ENCODE measurements around the gene FRRS1L. TPM values are rescaled to one million over a fixed set of nuclear protein-coding genes. Genes with fewer than 3 reads are reported as not detected.

FRRS1L gene, protein sequence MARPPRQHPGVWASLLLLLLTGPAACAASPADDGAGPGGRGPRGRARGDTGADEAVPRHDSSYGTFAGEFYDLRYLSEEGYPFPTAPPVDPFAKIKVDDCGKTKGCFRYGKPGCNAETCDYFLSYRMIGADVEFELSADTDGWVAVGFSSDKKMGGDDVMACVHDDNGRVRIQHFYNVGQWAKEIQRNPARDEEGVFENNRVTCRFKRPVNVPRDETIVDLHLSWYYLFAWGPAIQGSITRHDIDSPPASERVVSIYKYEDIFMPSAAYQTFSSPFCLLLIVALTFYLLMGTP
- 0.91 TPM for polyA plus RNA-seq (2013, experiment 1 of 4)
- 1.9 TPM for polyA plus RNA-seq (2013, experiment 2 of 4)
- 1.6 TPM for polyA plus RNA-seq (2013, experiment 3 of 4)
- polyA plus RNA-seq (2013, experiment 4 of 4): 2.3 TPM

GRCh38 chr9:109166771-109167601 is at the start of gene FRRS1L:
TSS of gene FRRS1L (minus strand) at chr9:109167249. CDS start at chr9:109167138, 111 bp downstream.
- Histone ChIP-seq H3K27ac (ENCODE audit: insufficient read depth, low read depth, low read length, poor library complexity, severe bottlenecking) (peak within 1 kb of the TSS; percentile 16), H3K27me3 (ENCODE audit: control insufficient read depth, insufficient read depth, low read length, poor library complexity, severe bottlenecking) (peaks cover 68% of the 10 kb centered on the region), H3K9me3 (ENCODE audit: control insufficient read depth, low read length) (no peaks in the 10 kb centered on the region), H3K4me3 (ENCODE audit: insufficient read depth, low read depth, low read length) (peak within 1 kb of the TSS; percentile 31), H3K36me3 (ENCODE audit: control insufficient read depth, insufficient read depth, low read length) (no peaks in the 10 kb centered on the region), H3K4me1 (ENCODE audit: control insufficient read depth, insufficient read depth, low read length) (peaks cover 10% of the 10 kb centered on the region)
- 4 to 5% methylated on average over 81 of the region's 86 CpGs for WGBS, 2 experiments

GRCh38 chr9:109214414-109214813 is 47.4 kb upstream of the FRRS1L start:
- WGBS, 2 experiments: 94 to 96% methylated on average over 6 of the region's 6 CpGs
- no peak overlapping the region for H3K27ac ChIP-seq (ENCODE audit: insufficient read depth, low read depth, low read length, poor library complexity, severe bottlenecking)
- H3K4me1 ChIP-seq (ENCODE audit: control insufficient read depth, insufficient read depth, low read length): no peaks in the 10 kb centered on the region
- H3K27me3 ChIP-seq (ENCODE audit: control insufficient read depth, insufficient read depth, low read length, poor library complexity, severe bottlenecking): no peaks in the 10 kb centered on the region
- H3K4me3 ChIP-seq (ENCODE audit: insufficient read depth, low read depth, low read length): no peak overlapping the region
- no peaks in the 10 kb centered on the region for H3K36me3 ChIP-seq (ENCODE audit: control insufficient read depth, insufficient read depth, low read length)
- H3K9me3 ChIP-seq (ENCODE audit: control insufficient read depth, low read length): no peaks in the 10 kb centered on the region

GRCh38 chr9:109213285-109214121 is 46.5 kb upstream of the FRRS1L start:
- Histone ChIP-seq H3K27me3 (ENCODE audit: control insufficient read depth, insufficient read depth, low read length, poor library complexity, severe bottlenecking) (no peaks in the 10 kb centered on the region), H3K27ac (ENCODE audit: insufficient read depth, low read depth, low read length, poor library complexity, severe bottlenecking) (no peak overlapping the region), H3K4me3 (ENCODE audit: insufficient read depth, low read depth, low read length) (no peak overlapping the region), H3K9me3 (ENCODE audit: control insufficient read depth, low read length) (no peaks in the 10 kb centered on the region), H3K36me3 (ENCODE audit: control insufficient read depth, insufficient read depth, low read length) (no peaks in the 10 kb centered on the region), H3K4me1 (ENCODE audit: control insufficient read depth, insufficient read depth, low read length) (no peaks in the 10 kb centered on the region)
- WGBS, 2 experiments: 93 to 94% methylated on average over 11 of the region's 11 CpGs

GRCh38 chr9:109212768-109213167 is 45.7 kb upstream of the FRRS1L start:
- WGBS, 2 experiments: 91 to 94% methylated on average over 4 of the region's 4 CpGs
- no peaks in the 10 kb centered on the region for H3K4me1 ChIP-seq (ENCODE audit: control insufficient read depth, insufficient read depth, low read length)
- H3K4me3 ChIP-seq (ENCODE audit: insufficient read depth, low read depth, low read length): no peak overlapping the region
- no peaks in the 10 kb centered on the region for H3K27me3 ChIP-seq (ENCODE audit: control insufficient read depth, insufficient read depth, low read length, poor library complexity, severe bottlenecking)
- H3K27ac ChIP-seq (ENCODE audit: insufficient read depth, low read depth, low read length, poor library complexity, severe bottlenecking): no peak overlapping the region
- no peaks in the 10 kb centered on the region for H3K9me3 ChIP-seq (ENCODE audit: control insufficient read depth, low read length)
- no peaks in the 10 kb centered on the region for H3K36me3 ChIP-seq (ENCODE audit: control insufficient read depth, insufficient read depth, low read length)

DNA sequence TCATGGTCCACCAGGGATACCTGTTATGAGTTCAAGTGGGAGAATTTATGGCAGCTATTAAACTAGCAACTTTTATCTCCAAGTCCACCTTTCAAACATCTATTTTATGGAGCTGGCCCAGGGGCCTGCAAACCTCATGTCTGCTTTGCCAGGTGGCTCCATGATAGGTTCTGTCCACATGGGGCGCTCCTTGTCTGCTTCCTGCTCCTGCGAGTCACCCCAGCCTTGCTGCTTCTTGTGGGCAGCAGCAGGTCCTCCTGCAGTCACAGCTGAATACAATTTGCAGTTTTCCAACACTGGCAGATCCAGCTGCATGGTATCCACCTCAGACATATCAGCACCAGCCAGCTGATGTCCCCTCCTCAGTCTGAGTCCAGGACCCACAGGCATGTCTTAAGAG is 39.6 kb upstream of the FRRS1L start:
- H3K27ac ChIP-seq (ENCODE audit: insufficient read depth, low read depth, low read length, poor library complexity, severe bottlenecking): no peak overlapping the region
- no peak overlapping the region for H3K4me3 ChIP-seq (ENCODE audit: insufficient read depth, low read depth, low read length)
- WGBS, 2 experiments: 88 to 91% methylated on average over 2 of the region's 2 CpGs
- no peaks in the 10 kb centered on the region for H3K9me3 ChIP-seq (ENCODE audit: control insufficient read depth, low read length)
- no peaks in the 10 kb centered on the region for H3K36me3 ChIP-seq (ENCODE audit: control insufficient read depth, insufficient read depth, low read length)
- no peaks in the 10 kb centered on the region for H3K27me3 ChIP-seq (ENCODE audit: control insufficient read depth, insufficient read depth, low read length, poor library complexity, severe bottlenecking)
- H3K4me1 ChIP-seq (ENCODE audit: control insufficient read depth, insufficient read depth, low read length): no peaks in the 10 kb centered on the region

- no peaks in the 10 kb centered on the region for H3K4me1 ChIP-seq (ENCODE audit: control insufficient read depth, insufficient read depth, low read length)
- H3K27me3 ChIP-seq (ENCODE audit: control insufficient read depth, insufficient read depth, low read length, poor library complexity, severe bottlenecking): no peaks in the 10 kb centered on the region
- 96 to 98% methylated on average over 1 of the region's 1 CpG for WGBS, 2 experiments
- H3K9me3 ChIP-seq (ENCODE audit: control insufficient read depth, low read length): no peaks in the 10 kb centered on the region
- no peak overlapping the region for H3K4me3 ChIP-seq (ENCODE audit: insufficient read depth, low read depth, low read length)
- H3K27ac ChIP-seq (ENCODE audit: insufficient read depth, low read depth, low read length, poor library complexity, severe bottlenecking): no peak overlapping the region
- no peaks in the 10 kb centered on the region for H3K36me3 ChIP-seq (ENCODE audit: control insufficient read depth, insufficient read depth, low read length)
Observed at GRCh38 chr9:109205526-109205925, 38.5 kb upstream of the FRRS1L start.

GRCh38 chr9:109203761-109204360 is 36.8 kb upstream of the FRRS1L start:
- Histone ChIP-seq H3K27me3 (ENCODE audit: control insufficient read depth, insufficient read depth, low read length, poor library complexity, severe bottlenecking) (no peaks in the 10 kb centered on the region), H3K4me3 (ENCODE audit: insufficient read depth, low read depth, low read length) (no peak overlapping the region), H3K36me3 (ENCODE audit: control insufficient read depth, insufficient read depth, low read length) (no peaks in the 10 kb centered on the region), H3K27ac (ENCODE audit: insufficient read depth, low read depth, low read length, poor library complexity, severe bottlenecking) (no peak overlapping the region), H3K4me1 (ENCODE audit: control insufficient read depth, insufficient read depth, low read length) (no peaks in the 10 kb centered on the region), H3K9me3 (ENCODE audit: control insufficient read depth, low read length) (no peaks in the 10 kb centered on the region)
- 86 to 91% methylated on average over 4 of the region's 4 CpGs for WGBS, 2 experiments

- WGBS, 2 experiments: 95% methylated on average over 5 of the region's 5 CpGs
Observed at GRCh38 chr9:109199676-109200075, 32.6 kb upstream of the FRRS1L start.

GRCh38 chr9:109198736-109199382 is 31.8 kb upstream of the FRRS1L start:
- no peaks in the 10 kb centered on the region for H3K9me3 ChIP-seq (ENCODE audit: control insufficient read depth, low read length)
- no peak overlapping the region for H3K27ac ChIP-seq (ENCODE audit: insufficient read depth, low read depth, low read length, poor library complexity, severe bottlenecking)
- H3K36me3 ChIP-seq (ENCODE audit: control insufficient read depth, insufficient read depth, low read length): no peaks in the 10 kb centered on the region
- H3K27me3 ChIP-seq (ENCODE audit: control insufficient read depth, insufficient read depth, low read length, poor library complexity, severe bottlenecking): no peaks in the 10 kb centered on the region
- no peak overlapping the region for H3K4me3 ChIP-seq (ENCODE audit: insufficient read depth, low read depth, low read length)
- H3K4me1 ChIP-seq (ENCODE audit: control insufficient read depth, insufficient read depth, low read length): no peaks in the 10 kb centered on the region
- 72 to 84% methylated on average over 6 of the region's 6 CpGs for WGBS, 2 experiments

More at GRCh38 chr9:109199676-109200075, 32.6 kb upstream of the FRRS1L start:
- Histone ChIP-seq H3K36me3 (ENCODE audit: control insufficient read depth, insufficient read depth, low read length) (no peaks in the 10 kb centered on the region), H3K27ac (ENCODE audit: insufficient read depth, low read depth, low read length, poor library complexity, severe bottlenecking) (no peak overlapping the region), H3K27me3 (ENCODE audit: control insufficient read depth, insufficient read depth, low read length, poor library complexity, severe bottlenecking) (no peaks in the 10 kb centered on the region), H3K4me3 (ENCODE audit: insufficient read depth, low read depth, low read length) (no peak overlapping the region), H3K4me1 (ENCODE audit: control insufficient read depth, insufficient read depth, low read length) (no peaks in the 10 kb centered on the region), H3K9me3 (ENCODE audit: control insufficient read depth, low read length) (no peaks in the 10 kb centered on the region)
